HEK293T (cell line): ENCODE data around the gene CHD3.

ENCODE experiments used
- ARNT ChIP-seq: fragments of 450-650 bp; IDR thresholded peaks from 2 replicates; pipeline ENCODE4 v1.6.1; 2017; ENCODE audit warnings: mild to moderate bottlenecking
- BHLHE40 ChIP-seq: fragments of 450-650 bp; IDR thresholded peaks from 2 replicates; pipeline ENCODE4 v1.6.1; 2016; ENCODE audit warnings: mild to moderate bottlenecking, moderate library complexity, borderline replicate concordance
- ELF4 ChIP-seq: fragments of 450-650 bp; IDR thresholded peaks from 2 replicates; pipeline ENCODE4 v1.6.1; 2017; ENCODE audit warnings: antibody characterized with exemption
- FOXK2 ChIP-seq: fragments of 450-650 bp; IDR thresholded peaks from 2 replicates; pipeline ENCODE4 v1.6.1; 2016; ENCODE audit warnings: mild to moderate bottlenecking
- FOXM1 ChIP-seq: fragments of 450-650 bp; IDR thresholded peaks from 2 replicates; pipeline ENCODE4 v1.6.1; 2017; ENCODE audit warnings: mild to moderate bottlenecking, borderline replicate concordance
- L3MBTL2 ChIP-seq: fragments of 450-650 bp; conservative IDR thresholded peaks from 2 replicates; pipeline ENCODE4 v1.6.1; 2016; ENCODE audit warnings: mild to moderate bottlenecking
- LEF1 ChIP-seq: fragments of 450-650 bp; IDR thresholded peaks from 2 replicates; pipeline ENCODE4 v1.6.1; 2017; ENCODE audit warnings: mild to moderate bottlenecking, borderline replicate concordance
- NFRKB ChIP-seq: fragments of 450-650 bp; IDR thresholded peaks from 2 replicates; pipeline ENCODE4 v1.6.1; 2016; ENCODE audit warnings: mild to moderate bottlenecking, moderate library complexity
- PKNOX1 ChIP-seq: fragments of 450-650 bp; IDR thresholded peaks from 2 replicates; pipeline ENCODE4 v1.6.1; 2016
- SP1 ChIP-seq: fragments of 450-650 bp; IDR thresholded peaks from 2 replicates; pipeline ENCODE4 v1.6.1; 2017
- SUZ12 ChIP-seq: fragments of 450-650 bp; IDR thresholded peaks from 2 replicates; pipeline ENCODE4 v1.6.1; 2016; ENCODE audit warnings: mild to moderate bottlenecking
- TARDBP ChIP-seq: fragments of 450-650 bp; IDR thresholded peaks from 2 replicates; pipeline ENCODE4 v1.6.1; 2016
- ZNF384 ChIP-seq: fragments of 450-650 bp; IDR thresholded peaks from 2 replicates; pipeline ENCODE4 v1.6.1; 2016

- TF ChIP-seq BHLHE40 (no peak), FOXK2 (no peak), SUZ12 (no peak), FOXM1 (no peak), NFRKB (no peak), ELF4 (no peak), ARNT (no peak), LEF1 (no peak), L3MBTL2 (no peak), SP1 (no peak), TARDBP (no peak), PKNOX1 (no peak), ZNF384 (no peak)
These were observed 1.5 kb upstream of the CHD3 start for GRCh38 chr17:7887038-7887481.
